ENCODE results near the gene ZNF764. TPM values are rescaled to one million over a fixed set of nuclear protein-coding genes. Genes with fewer than 3 reads are reported as not detected.

The ZNF764 gene
- total RNA-seq, 1 experiment from 2014 or later: 15.2 TPM

- TSS peak; percentile 94 for BruUV-seq (replicated peaks)
- POLR2A ChIA-PET (ENCODE audit: low non-redundant PET): interaction anchor here (0.6 to 0.9 kb wide), 3 partner anchors 13 to 115 kb away, joined by 3 to 17 read pairs (median 5); partner anchors contain the start of gene ZNF688
Observed at GRCh38 chr16:30558789-30559377, 709 bp upstream of the ZNF764 start.

DNA sequence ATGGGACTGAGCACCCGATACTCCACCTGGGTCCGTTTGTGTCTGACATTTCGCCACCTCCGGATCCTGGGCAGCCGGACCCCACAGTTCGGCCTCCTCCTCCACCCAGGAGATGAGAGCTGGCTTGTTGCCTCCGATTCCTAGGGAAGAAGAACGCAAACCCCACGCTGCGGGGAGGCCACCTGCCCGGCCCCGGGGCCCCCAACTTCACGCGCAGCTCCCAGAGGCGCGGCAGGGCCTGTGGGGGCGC lies 542 bp downstream of the ZNF764 start:
- Histone ChIP-seq H3K9me3 (ENCODE audit: low read depth, low read length, poor library complexity, severe bottlenecking) (no peaks in the 10 kb centered on the region), H3K27me3 (replicated peaks; ENCODE audit: insufficient read depth, low read depth, low read length, poor library complexity) (no peaks in the 10 kb centered on the region), H3K4me1 (ENCODE audit: insufficient read depth, low read length, poor library complexity, severe bottlenecking) (no peaks in the 10 kb centered on the region), H3K36me3 (ENCODE audit: insufficient read depth, low read length, poor library complexity, severe bottlenecking) (peaks cover 33% of the 10 kb centered on the region), H3K4me3 (ENCODE audit: low read depth, low read length, poor library complexity, severe bottlenecking) (peak overlapping the region; percentile 95), H3K27ac (ENCODE audit: low read depth, low read length, poor library complexity, severe bottlenecking) (peak overlapping the region; percentile 95)
- TF ChIP-seq, protein P1, sequence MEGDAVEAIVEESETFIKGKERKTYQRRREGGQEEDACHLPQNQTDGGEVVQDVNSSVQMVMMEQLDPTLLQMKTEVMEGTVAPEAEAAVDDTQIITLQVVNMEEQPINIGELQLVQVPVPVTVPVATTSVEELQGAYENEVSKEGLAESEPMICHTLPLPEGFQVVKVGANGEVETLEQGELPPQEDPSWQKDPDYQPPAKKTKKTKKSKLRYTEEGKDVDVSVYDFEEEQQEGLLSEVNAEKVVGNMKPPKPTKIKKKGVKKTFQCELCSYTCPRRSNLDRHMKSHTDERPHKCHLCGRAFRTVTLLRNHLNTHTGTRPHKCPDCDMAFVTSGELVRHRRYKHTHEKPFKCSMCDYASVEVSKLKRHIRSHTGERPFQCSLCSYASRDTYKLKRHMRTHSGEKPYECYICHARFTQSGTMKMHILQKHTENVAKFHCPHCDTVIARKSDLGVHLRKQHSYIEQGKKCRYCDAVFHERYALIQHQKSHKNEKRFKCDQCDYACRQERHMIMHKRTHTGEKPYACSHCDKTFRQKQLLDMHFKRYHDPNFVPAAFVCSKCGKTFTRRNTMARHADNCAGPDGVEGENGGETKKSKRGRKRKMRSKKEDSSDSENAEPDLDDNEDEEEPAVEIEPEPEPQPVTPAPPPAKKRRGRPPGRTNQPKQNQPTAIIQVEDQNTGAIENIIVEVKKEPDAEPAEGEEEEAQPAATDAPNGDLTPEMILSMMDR (conservative IDR thresholded peaks at IDR 0.05; ENCODE audit: low read depth, low read length): no peak
- TF ChIP-seq EZH2 (IDR thresholded peaks at IDR 0.05; ENCODE audit: borderline replicate concordance, low read depth, low read length, poor library complexity, severe bottlenecking): no peak
- intact Hi-C loops (cut with micrococcal nuclease; ENCODE audit: unreplicated experiment): no loop called here
- POLR2A ChIA-PET (ENCODE audit: low non-redundant PET): no interaction called here
- CTCF ChIA-PET: no interaction called here
- no TSS peak for BruUV-seq (replicated peaks)
- no peak for DNase-seq (ENCODE audit: low spot score)

More at GRCh38 chr16:30558789-30559377, 709 bp upstream of the ZNF764 start:
- Histone ChIP-seq H3K36me3 (ENCODE audit: insufficient read depth, low read length, poor library complexity, severe bottlenecking) (peaks cover 26% of the 10 kb centered on the region), H3K27me3 (replicated peaks; ENCODE audit: insufficient read depth, low read depth, low read length, poor library complexity) (no peaks in the 10 kb centered on the region), H3K27ac (ENCODE audit: low read depth, low read length, poor library complexity, severe bottlenecking) (peak overlapping the region; percentile 95), H3K4me3 (ENCODE audit: low read depth, low read length, poor library complexity, severe bottlenecking) (peak overlapping the region; percentile 95), H3K4me1 (ENCODE audit: insufficient read depth, low read length, poor library complexity, severe bottlenecking) (no peaks in the 10 kb centered on the region), H3K9me3 (ENCODE audit: low read depth, low read length, poor library complexity, severe bottlenecking) (no peaks in the 10 kb centered on the region)
- DNase-seq (ENCODE audit: low spot score): no peak
- TF ChIP-seq, protein P1 (conservative IDR thresholded peaks at IDR 0.05; ENCODE audit: low read depth, low read length): no peak
- TF ChIP-seq EZH2 (IDR thresholded peaks at IDR 0.05; ENCODE audit: borderline replicate concordance, low read depth, low read length, poor library complexity, severe bottlenecking): no peak
- CTCF ChIA-PET: interaction anchor here (0.6 kb wide), 2 partner anchors 26 to 67 kb away, joined by 6 read pairs; no protein-coding TSS in a partner anchor
- intact Hi-C loops (cut with micrococcal nuclease; ENCODE audit: unreplicated experiment): loop anchor here (1.0 kb wide), 1 partner anchor 24 kb away; no protein-coding TSS in a partner anchor

GRCh38 chr16:30556125-30556473 lies 2.1 kb downstream of the ZNF764 start:
- H3K27ac ChIP-seq (ENCODE audit: low read depth, low read length, poor library complexity, severe bottlenecking): no peak overlapping the region
- H3K9me3 ChIP-seq (ENCODE audit: low read depth, low read length, poor library complexity, severe bottlenecking): no peaks in the 10 kb centered on the region
- peaks cover 33% of the 10 kb centered on the region for H3K36me3 ChIP-seq (ENCODE audit: insufficient read depth, low read length, poor library complexity, severe bottlenecking)
- POLR2A ChIA-PET (ENCODE audit: low non-redundant PET): no interaction called here
- H3K4me3 ChIP-seq (ENCODE audit: low read depth, low read length, poor library complexity, severe bottlenecking): no peak overlapping the region
- intact Hi-C loops (cut with micrococcal nuclease; ENCODE audit: unreplicated experiment): no loop called here
- CTCF ChIA-PET: no interaction called here
- DNase-seq (ENCODE audit: low spot score): no peak
- no TSS peak for BruUV-seq (replicated peaks)
- no peak for TF ChIP-seq EZH2 (IDR thresholded peaks at IDR 0.05; ENCODE audit: borderline replicate concordance, low read depth, low read length, poor library complexity, severe bottlenecking)
- TF ChIP-seq, protein P1 (conservative IDR thresholded peaks at IDR 0.05; ENCODE audit: low read depth, low read length): no peak
- H3K27me3 ChIP-seq (replicated peaks; ENCODE audit: insufficient read depth, low read depth, low read length, poor library complexity): no peaks in the 10 kb centered on the region
- H3K4me1 ChIP-seq (ENCODE audit: insufficient read depth, low read length, poor library complexity, severe bottlenecking): no peaks in the 10 kb centered on the region
